ENCODE data around the gene BABAM2. TPM values are rescaled to one million over a fixed set of nuclear protein-coding genes. Genes with fewer than 3 reads are reported as not detected.

BABAM2 gene
- polyA plus RNA-seq, 3 donors from 2014 or later: 52.4 to 89.2 (median 74.1) TPM

GRCh38 chr2:28378679-28379584, 488.4 kb downstream of the BABAM2 start:
- peaks cover 55 to 63% of the 10 kb centered on the region in 2 donors for H3K4me1 Mint-ChIP-seq
- peak overlapping the region; percentile 68 to 86 (median 81) for H3K4me3 Mint-ChIP-seq
- peaks cover 0 to 2% (median 0%) of the 10 kb centered on the region in 3 donors for H3K27me3 Mint-ChIP-seq (ENCODE audit: low read depth in 3 of 3)
- no peaks in the 10 kb centered on the region for H3K9me3 Mint-ChIP-seq
- H3K27ac Mint-ChIP-seq: peak overlapping the region; percentile 92 to 98 (median 98)
- H3K36me3 Mint-ChIP-seq: no peaks in the 10 kb centered on the region
- DNase-seq: peak; percentile 62 to 71 (median 67)

DNA sequence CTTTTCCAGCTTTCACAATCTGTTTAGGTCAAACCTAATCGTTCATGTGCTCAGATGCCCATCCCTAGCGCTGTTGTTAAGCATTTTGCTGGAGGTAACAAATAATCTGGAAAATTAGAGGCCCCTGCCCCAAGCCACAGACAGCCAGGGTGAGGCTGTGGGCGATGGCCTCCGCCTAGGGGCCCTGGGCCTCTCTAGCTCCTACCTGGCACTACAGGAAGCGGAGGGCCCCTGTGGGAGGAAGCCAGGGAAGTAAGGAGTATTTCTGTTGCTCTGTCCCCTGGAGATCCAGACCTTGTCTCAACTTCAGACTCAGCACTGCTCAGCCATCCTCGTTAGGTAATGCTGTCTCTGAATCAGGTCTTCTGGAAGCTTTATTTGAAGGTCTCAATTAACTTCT, 489.7 kb downstream of the BABAM2 start:
- Mint-ChIP-seq H3K36me3 (no peaks in the 10 kb centered on the region), H3K27me3 (ENCODE audit: low read depth in 3 of 3) (peaks cover 0 to 4% (median 2%) of the 10 kb centered on the region in 3 donors), H3K4me3 (peak overlapping the region in 3 of 5 donors; percentile 76 to 82 (median 81)), H3K27ac (peak overlapping the region; percentile 92 to 98 (median 98)), H3K4me1 (peaks cover 55 to 63% of the 10 kb centered on the region in 2 donors), H3K9me3 (no peaks in the 10 kb centered on the region)
- DNase-seq: no peak

GRCh38 chr2:28381225-28382180, 491.0 kb downstream of the BABAM2 start:
- no peak overlapping the region for H3K4me3 Mint-ChIP-seq
- H3K27ac Mint-ChIP-seq: peak overlapping the region in 5 of 6 donors; percentile 7 to 98 (median 34)
- DNase-seq: no peak
- H3K36me3 Mint-ChIP-seq: no peaks in the 10 kb centered on the region
- H3K9me3 Mint-ChIP-seq: no peaks in the 10 kb centered on the region
- H3K4me1 Mint-ChIP-seq: peaks cover 55 to 63% of the 10 kb centered on the region in 2 donors
- peaks cover 0 to 4% (median 2%) of the 10 kb centered on the region in 3 donors for H3K27me3 Mint-ChIP-seq (ENCODE audit: low read depth in 3 of 3)

DNA sequence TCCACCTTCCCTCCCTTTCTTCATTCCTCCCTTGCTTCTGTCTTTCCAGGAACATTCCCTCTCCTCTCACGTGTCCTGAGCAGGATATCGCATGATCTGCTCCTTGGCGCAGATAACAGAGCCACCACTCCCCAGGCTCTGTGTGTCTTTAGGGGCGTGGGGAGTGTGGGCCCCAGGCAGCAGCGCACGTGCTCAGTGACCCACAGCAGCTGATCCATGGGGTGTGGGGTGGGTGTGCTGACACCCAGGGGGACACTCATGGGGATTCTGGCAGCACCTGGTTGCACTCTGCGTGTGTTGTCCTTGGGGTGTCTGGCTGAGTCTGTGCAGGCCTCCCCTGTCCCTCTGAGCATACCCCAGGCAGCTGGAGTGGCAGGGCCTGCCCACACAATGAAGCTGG, 492.2 kb downstream of the BABAM2 start:
- Mint-ChIP-seq H3K4me1 (peaks cover 49 to 57% of the 10 kb centered on the region in 2 donors), H3K27me3 (ENCODE audit: low read depth in 3 of 3) (peaks cover 0 to 4% (median 2%) of the 10 kb centered on the region in 3 donors), H3K36me3 (no peaks in the 10 kb centered on the region), H3K9me3 (no peaks in the 10 kb centered on the region), H3K4me3 (no peak overlapping the region), H3K27ac (peak overlapping the region in 4 of 6 donors; percentile 34 to 57 (median 48))
- DNase-seq: no peak

- peaks cover 24 to 34% of the 10 kb centered on the region in 2 donors for H3K4me1 Mint-ChIP-seq
- no peak for DNase-seq
- no peak overlapping the region for H3K4me3 Mint-ChIP-seq
- no peaks in the 10 kb centered on the region for H3K36me3 Mint-ChIP-seq
- peak overlapping the region in 4 of 6 donors; percentile 71 to 86 (median 74) for H3K27ac Mint-ChIP-seq
- H3K27me3 Mint-ChIP-seq (ENCODE audit: low read depth in 3 of 3): peaks cover 15 to 29% (median 22%) of the 10 kb centered on the region in 3 donors
- H3K9me3 Mint-ChIP-seq: peaks cover 0 to 2% (median 0%) of the 10 kb centered on the region in 6 donors
These were observed 496.8 kb downstream of the BABAM2 start for GRCh38 chr2:28387082-28387960.

Other genes with a start within 250 kb of the BABAM2 start
- 10 to 100 TPM; 16.1 to 26.5 (median 17.6) TPM for gene SUPT7L, start 227.1 kb upstream of the BABAM2 start, polyA plus RNA-seq
- gene SLC4A1AP, start 226.8 kb upstream of the BABAM2 start, polyA plus RNA-seq: 10 to 100 TPM; 23.9 to 29.6 (median 27.6) TPM
- 100 to 1,000 TPM; 190 to 266 (median 238) TPM for gene MRPL33, start 119.0 kb upstream of the BABAM2 start, polyA plus RNA-seq
- 1 to 10 TPM; 1.3 to 3.4 (median 2.9) TPM for gene RBKS, start 342 bp upstream of the BABAM2 start, polyA plus RNA-seq